ENCODE data around the gene CCDC152.

GRCh38 chr5:42785756-42786155 lies 29.1 kb downstream of the CCDC152 start:
- TF ChIP-seq CTCF (IDR thresholded peaks at IDR 0.05; ENCODE audit: extremely low read depth in 1 of 2, insufficient read depth in 1 of 2, low read depth in 1 of 2, low read length in 2 of 2), result no peak
- TF ChIP-seq EZH2 (IDR thresholded peaks at IDR 0.05; ENCODE audit: borderline replicate concordance, low read depth, low read length, severe bottlenecking), result no peak
- no peak for TF ChIP-seq POLR2A (IDR thresholded peaks at IDR 0.05; ENCODE audit: low read depth, low read length)
- no peak for TF ChIP-seq FOS (IDR thresholded peaks at IDR 0.05; ENCODE audit: borderline replicate concordance, insufficient read depth, low read length)
- TF ChIP-seq POLR2AphosphoS5 (IDR thresholded peaks at IDR 0.05; ENCODE audit: insufficient read depth, low read depth, low read length), result no peak
- no peak for TF ChIP-seq GATA2 (IDR thresholded peaks at IDR 0.05; ENCODE audit: insufficient read depth, insufficient read length, low read depth, low read length)
- TF ChIP-seq MYC (IDR thresholded peaks at IDR 0.05; ENCODE audit: low read depth, low read length), result no peak
- no peak for TF ChIP-seq MAX (IDR thresholded peaks at IDR 0.05; ENCODE audit: insufficient read depth, insufficient read length)
- no peak for TF ChIP-seq JUN (IDR thresholded peaks at IDR 0.05; ENCODE audit: borderline replicate concordance, insufficient read depth, insufficient read length, low read depth)
